GM23338 (cell line): ENCODE results near the gene LRRC27. TPM values are rescaled to one million over a fixed set of nuclear protein-coding genes. Genes with fewer than 3 reads are reported as not detected.

Experiments
- ATAC-seq: fragments of 200-7000 bp; cut with Tn5 transposase; 3 replicates; pipeline ENCODE4 v1.9.1; 2020
- DNase-seq: peaks from one replicate; pipeline ENCODE4 v3.0.0-alpha.2; 2015; ENCODE audit warnings: low spot score
- H2AFZ ChIP-seq: fragments of 200-600 bp; sonication (generic); 2 replicates; pipeline ENCODE4 v1.8.0; 2016; ENCODE audit warnings: antibody characterized with exemption, mild to moderate bottlenecking, moderate library complexity
- H3F3A ChIP-seq: fragments of 200-600 bp; sonication (generic); replicated peaks from 2 replicates; pipeline ENCODE4 v1.8.0; 2017; ENCODE audit warnings: antibody characterized with exemption, mixed run types, low read depth
- H3K27ac ChIP-seq: fragments of 200-600 bp; sonication (generic); 2 replicates; pipeline ENCODE4 v1.6.1; 2016; ENCODE audit warnings: low read depth
- H3K27me3 ChIP-seq: fragments of 200-600 bp; sonication (generic); 2 replicates; pipeline ENCODE4 v1.8.0; 2016; ENCODE audit warnings: mild to moderate bottlenecking, mixed run types, moderate library complexity; ENCODE audit not compliant: insufficient read depth
- H3K36me3 ChIP-seq: fragments of 200-600 bp; sonication (generic); 2 replicates; pipeline ENCODE4 v1.8.0; 2016; ENCODE audit warnings: mild to moderate bottlenecking; ENCODE audit not compliant: insufficient read depth
- H3K4me1 ChIP-seq: fragments of 200-600 bp; sonication (generic); 2 replicates; pipeline ENCODE4 v1.8.0; 2016; ENCODE audit warnings: mild to moderate bottlenecking, moderate library complexity; ENCODE audit not compliant: insufficient read depth
- H3K4me2 ChIP-seq: fragments of 200-600 bp; sonication (generic); 2 replicates; pipeline ENCODE4 v1.7.1; 2017; ENCODE audit warnings: mixed run types
- H3K4me3 ChIP-seq: fragments of 200-600 bp; sonication (generic); 2 replicates; pipeline ENCODE4 v1.6.1; 2016; ENCODE audit warnings: mixed run types
- H3K79me2 ChIP-seq: fragments of 200-600 bp; sonication (generic); replicated peaks from 2 replicates; pipeline ENCODE4 v1.8.0; 2017; ENCODE audit warnings: mild to moderate bottlenecking; ENCODE audit not compliant: insufficient read depth
- H3K9me2 ChIP-seq: fragments of 200-600 bp; sonication (generic); 2 replicates; pipeline ENCODE4 v1.8.0; 2017; ENCODE audit not compliant: insufficient read depth
- H4K20me1 ChIP-seq: fragments of 200-600 bp; sonication (generic); replicated peaks from 2 replicates; pipeline ENCODE4 v1.8.0; 2017; ENCODE audit warnings: mild to moderate bottlenecking; ENCODE audit not compliant: insufficient read depth
- H3K27ac Mint-ChIP-seq: 2 replicates; pipeline ENCODE4 v1.8.0; 2020; ENCODE audit warnings: inconsistent platforms, mild to moderate bottlenecking, moderate library complexity, mixed read lengths
- H3K27me3 Mint-ChIP-seq: 3 replicates; pipeline ENCODE4 v1.8.0; 2022; ENCODE audit warnings: low read depth, mild to moderate bottlenecking, moderate library complexity, mixed read lengths, inconsistent platforms; ENCODE audit not compliant: insufficient read depth, poor library complexity
- H3K36me3 Mint-ChIP-seq: 3 replicates; pipeline ENCODE4 v1.8.0; 2021; ENCODE audit warnings: low read depth, mild to moderate bottlenecking, inconsistent platforms, moderate library complexity, mixed read lengths
- H3K4me1 Mint-ChIP-seq: 3 replicates; pipeline ENCODE4 v1.8.0; 2020; ENCODE audit warnings: mild to moderate bottlenecking, inconsistent platforms, mixed read lengths
- H3K4me3 Mint-ChIP-seq: 3 replicates; pipeline ENCODE4 v1.8.0; 2021; ENCODE audit warnings: moderate library complexity, mild to moderate bottlenecking, inconsistent platforms, mixed read lengths
- H3K9me3 Mint-ChIP-seq: 3 replicates; pipeline ENCODE4 v1.8.0; 2020; ENCODE audit warnings: moderate library complexity, mild to moderate bottlenecking, inconsistent platforms, mixed read lengths
- CTCF ChIP-seq, 2 experiments: fragments of 200-600 bp in 1 of 2; sonication (generic) in 1 of 2; conservative IDR thresholded peaks; 2 replicates each; pipeline versions ENCODE4 v1.5.1 to v1.6.1; 2016 to 2017; ENCODE audit warnings: antibody characterized with exemption in 2 of 2, low read depth in 2 of 2, mild to moderate bottlenecking in 2 of 2, moderate library complexity in 1 of 2
- ETS1 ChIP-seq: IDR thresholded peaks from 2 replicates; pipeline ENCODE4 v1.6.1; 2016; ENCODE audit warnings: antibody characterized with exemption
- EZH2 ChIP-seq: fragments of 200-600 bp; sonication (generic); IDR thresholded peaks from one replicate; pipeline ENCODE4 v1.8.0; 2017; ENCODE audit warnings: antibody characterized with exemption, mild to moderate bottlenecking, low read depth; ENCODE audit not compliant: unreplicated experiment
- EZH2phosphoT487 ChIP-seq: fragments of 200-600 bp; sonication (generic); IDR thresholded peaks from one replicate; pipeline ENCODE4 v1.8.1; 2018; ENCODE audit warnings: antibody characterized with exemption; ENCODE audit not compliant: unreplicated experiment
- JUNB ChIP-seq: IDR thresholded peaks from one replicate; pipeline ENCODE4 v1.6.1; 2016; ENCODE audit warnings: antibody characterized with exemption; ENCODE audit not compliant: unreplicated experiment
- NANOG ChIP-seq: IDR thresholded peaks from 2 replicates; pipeline ENCODE4 v1.6.1; 2016; ENCODE audit warnings: antibody characterized with exemption, borderline replicate concordance
- POLR2AphosphoS5 ChIP-seq: IDR thresholded peaks from 2 replicates; pipeline ENCODE4 v1.6.1; 2016; ENCODE audit warnings: antibody characterized with exemption, low read depth
- REST ChIP-seq: IDR thresholded peaks from one replicate; pipeline ENCODE4 v1.6.1; 2018; ENCODE audit warnings: antibody characterized with exemption; ENCODE audit not compliant: unreplicated experiment
- STAT1 ChIP-seq: IDR thresholded peaks from one replicate; pipeline ENCODE4 v1.6.1; 2016; ENCODE audit warnings: antibody characterized with exemption; ENCODE audit not compliant: unreplicated experiment
- ZNF114 ChIP-seq: fragments of 250-450 bp; sonication (Bioruptor Pico); IDR thresholded peaks from 2 replicates; pipeline ENCODE4 v1.5.0; 2020; ENCODE audit warnings: mild to moderate bottlenecking, moderate library complexity
- ZNF331 ChIP-seq: fragments of 250-450 bp; sonication (Bioruptor Pico); IDR thresholded peaks from 2 replicates; pipeline ENCODE4 v1.5.0; 2020; ENCODE audit warnings: low read depth, mild to moderate bottlenecking, moderate library complexity
- ZNF462 ChIP-seq: fragments of 250-450 bp; sonication (Bioruptor Pico); IDR thresholded peaks from 2 replicates; pipeline ENCODE4 v1.5.0; 2020; ENCODE audit warnings: mild to moderate bottlenecking, moderate library complexity
- polyA plus RNA-seq: library from polyadenylated mRNA; unstranded; fragments of >200 nt; fragmentation: Nextera tagmentation; extraction: Ambion mirVana; gene quantifications from 2 replicates; pipeline ENCODE4 v1.2.1, GENCODE V29; 2016
- total RNA-seq: library from RNA; depleted of rRNA; stranded (reverse); fragments of >200 nt; shearing (Covaris generic); gene quantifications from 2 replicates; pipeline ENCODE4 v1.2.3, GENCODE V29; 2014

The LRRC27 gene
- total and polyA plus RNA-seq, 2 experiments from 2014 or later, result 2.9 to 3.5 TPM

- Mint-ChIP-seq H3K4me3 (peak overlapping the region; percentile 84), H3K27ac (0 out of 2 replicates have a peak overlapping the region, but pooled peaks have one; percentile 56), H3K36me3 (no peaks in the 10 kb centered on the region), H3K27me3 (peaks cover 3% of the 10 kb centered on the region), H3K4me1 (peaks cover 21% of the 10 kb centered on the region), H3K9me3 (no peaks in the 10 kb centered on the region)
- TF ChIP-seq ZNF331 (no peak), ZNF462 (CRISPR knock-in tag) (no peak), STAT1 (no peak), NANOG (no peak), REST (no peak), EZH2phosphoT487 (no peak), ETS1 (no peak), ZNF114 (CRISPR knock-in tag) (no peak), POLR2AphosphoS5 (no peak), EZH2 (no peak), CTCF (conservative IDR thresholded peaks at IDR 0.05; ENCODE audit: low read depth in 2 of 2) (no peak), JUNB (no peak)
- Histone ChIP-seq H3F3A (no peaks in the 10 kb centered on the region), H2AFZ (0 out of 2 replicates have a peak overlapping the region, but pooled peaks have one; percentile 32), H3K36me3 (no peaks in the 10 kb centered on the region), H3K27me3 (peaks cover 6% of the 10 kb centered on the region; the same call in 1 of the 2 replicates), H4K20me1 (no peaks in the 10 kb centered on the region), H3K4me2 (peak overlapping the region; percentile 80), H3K4me1 (peaks cover 7% of the 10 kb centered on the region; the same call in 1 of the 2 replicates), H3K9me2 (peaks cover 3% of the 10 kb centered on the region; the same call in 1 of the 2 replicates), H3K27ac (no peak overlapping the region), H3K79me2 (no peaks in the 10 kb centered on the region), H3K4me3 (peak overlapping the region; percentile 58)
- DNase-seq (peak; percentile 54), ATAC-seq (peak; percentile 3; the same call in 2 of the 3 replicates)
Observed at GRCh38 chr10:132397671-132398565, 65.9 kb downstream of the LRRC27 start.
